ENCODE results near the gene MBNL1.

DNA sequence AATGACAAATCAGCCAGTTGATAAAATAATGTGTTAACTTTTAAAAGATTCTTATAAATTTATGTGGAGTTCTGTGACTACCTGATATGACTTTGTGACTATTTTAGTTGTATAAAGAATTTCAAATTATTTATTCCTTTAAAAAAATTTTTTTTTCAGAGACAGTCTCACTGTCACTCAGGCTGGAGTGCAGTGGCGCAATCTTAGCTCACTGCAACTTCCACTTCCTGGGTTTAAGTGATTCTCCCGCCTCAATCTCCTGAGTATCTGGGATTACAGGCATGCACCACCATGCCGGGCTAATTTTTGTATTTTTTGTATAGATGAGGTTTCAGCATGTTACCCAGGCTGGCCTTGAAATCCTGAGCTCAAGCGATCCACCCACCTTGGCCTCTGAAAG, 48.5 kb downstream of the MBNL1 start:
- TF ChIP-seq TAF1 (IDR thresholded peaks at IDR 0.05; ENCODE audit: low read depth), result no peak
- TF ChIP-seq POLR2AphosphoS5 (IDR thresholded peaks at IDR 0.05), result no peak
- TF ChIP-seq, protein P1, sequence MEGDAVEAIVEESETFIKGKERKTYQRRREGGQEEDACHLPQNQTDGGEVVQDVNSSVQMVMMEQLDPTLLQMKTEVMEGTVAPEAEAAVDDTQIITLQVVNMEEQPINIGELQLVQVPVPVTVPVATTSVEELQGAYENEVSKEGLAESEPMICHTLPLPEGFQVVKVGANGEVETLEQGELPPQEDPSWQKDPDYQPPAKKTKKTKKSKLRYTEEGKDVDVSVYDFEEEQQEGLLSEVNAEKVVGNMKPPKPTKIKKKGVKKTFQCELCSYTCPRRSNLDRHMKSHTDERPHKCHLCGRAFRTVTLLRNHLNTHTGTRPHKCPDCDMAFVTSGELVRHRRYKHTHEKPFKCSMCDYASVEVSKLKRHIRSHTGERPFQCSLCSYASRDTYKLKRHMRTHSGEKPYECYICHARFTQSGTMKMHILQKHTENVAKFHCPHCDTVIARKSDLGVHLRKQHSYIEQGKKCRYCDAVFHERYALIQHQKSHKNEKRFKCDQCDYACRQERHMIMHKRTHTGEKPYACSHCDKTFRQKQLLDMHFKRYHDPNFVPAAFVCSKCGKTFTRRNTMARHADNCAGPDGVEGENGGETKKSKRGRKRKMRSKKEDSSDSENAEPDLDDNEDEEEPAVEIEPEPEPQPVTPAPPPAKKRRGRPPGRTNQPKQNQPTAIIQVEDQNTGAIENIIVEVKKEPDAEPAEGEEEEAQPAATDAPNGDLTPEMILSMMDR (IDR thresholded peaks at IDR 0.05; ENCODE audit: poor library complexity, severe bottlenecking), result no peak
- TF ChIP-seq EZH2 (IDR thresholded peaks at IDR 0.05; ENCODE audit: borderline replicate concordance, insufficient read depth, low read length, poor library complexity, severe bottlenecking), result no peak
- TF ChIP-seq RAD21 (conservative IDR thresholded peaks at IDR 0.05), result no peak
- no peak for TF ChIP-seq EP300 (conservative IDR thresholded peaks at IDR 0.05; ENCODE audit: poor library complexity, severe bottlenecking)
- TF ChIP-seq SMC3 (conservative IDR thresholded peaks at IDR 0.05; ENCODE audit: poor library complexity), result no peak
- TF ChIP-seq, protein P2, sequence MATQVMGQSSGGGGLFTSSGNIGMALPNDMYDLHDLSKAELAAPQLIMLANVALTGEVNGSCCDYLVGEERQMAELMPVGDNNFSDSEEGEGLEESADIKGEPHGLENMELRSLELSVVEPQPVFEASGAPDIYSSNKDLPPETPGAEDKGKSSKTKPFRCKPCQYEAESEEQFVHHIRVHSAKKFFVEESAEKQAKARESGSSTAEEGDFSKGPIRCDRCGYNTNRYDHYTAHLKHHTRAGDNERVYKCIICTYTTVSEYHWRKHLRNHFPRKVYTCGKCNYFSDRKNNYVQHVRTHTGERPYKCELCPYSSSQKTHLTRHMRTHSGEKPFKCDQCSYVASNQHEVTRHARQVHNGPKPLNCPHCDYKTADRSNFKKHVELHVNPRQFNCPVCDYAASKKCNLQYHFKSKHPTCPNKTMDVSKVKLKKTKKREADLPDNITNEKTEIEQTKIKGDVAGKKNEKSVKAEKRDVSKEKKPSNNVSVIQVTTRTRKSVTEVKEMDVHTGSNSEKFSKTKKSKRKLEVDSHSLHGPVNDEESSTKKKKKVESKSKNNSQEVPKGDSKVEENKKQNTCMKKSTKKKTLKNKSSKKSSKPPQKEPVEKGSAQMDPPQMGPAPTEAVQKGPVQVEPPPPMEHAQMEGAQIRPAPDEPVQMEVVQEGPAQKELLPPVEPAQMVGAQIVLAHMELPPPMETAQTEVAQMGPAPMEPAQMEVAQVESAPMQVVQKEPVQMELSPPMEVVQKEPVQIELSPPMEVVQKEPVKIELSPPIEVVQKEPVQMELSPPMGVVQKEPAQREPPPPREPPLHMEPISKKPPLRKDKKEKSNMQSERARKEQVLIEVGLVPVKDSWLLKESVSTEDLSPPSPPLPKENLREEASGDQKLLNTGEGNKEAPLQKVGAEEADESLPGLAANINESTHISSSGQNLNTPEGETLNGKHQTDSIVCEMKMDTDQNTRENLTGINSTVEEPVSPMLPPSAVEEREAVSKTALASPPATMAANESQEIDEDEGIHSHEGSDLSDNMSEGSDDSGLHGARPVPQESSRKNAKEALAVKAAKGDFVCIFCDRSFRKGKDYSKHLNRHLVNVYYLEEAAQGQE (IDR thresholded peaks at IDR 0.05; ENCODE audit: borderline replicate concordance), result no peak

All from neural cell (in vitro differentiated cells).